NB4 (cell line): ENCODE data around the gene ABHD16B.

Experiments used
- DNase-seq: peaks from one replicate; pipeline ENCODE4 v3.0.0; 2010; ENCODE audit warnings: low read depth
- H3K4me3 ChIP-seq: one replicate; pipeline ENCODE4 v1.5.1; 2011; ENCODE audit warnings: mild to moderate bottlenecking, low read depth, low read length, moderate library complexity
- MYC ChIP-seq: IDR thresholded peaks from 2 replicates; pipeline ENCODE4 v1.6.1; 2011; ENCODE audit warnings: low read depth, low read length
- POLR2A ChIP-seq: IDR thresholded peaks from 2 replicates; pipeline ENCODE4 v1.6.1; 2011; ENCODE audit warnings: mild to moderate bottlenecking; ENCODE audit not compliant: insufficient read length; ENCODE audit errors: extremely low read depth
- TF ChIP-seq, protein P1 (sequence below): IDR thresholded peaks from 2 replicates; pipeline ENCODE4 v1.6.1; 2011; ENCODE audit warnings: low read depth, low read length
- TF ChIP-seq, protein P2 (sequence below): IDR thresholded peaks from one replicate; pipeline ENCODE4 v1.5.1; 2012; ENCODE audit warnings: low read depth, low read length

Gene ABHD16B

DNA sequence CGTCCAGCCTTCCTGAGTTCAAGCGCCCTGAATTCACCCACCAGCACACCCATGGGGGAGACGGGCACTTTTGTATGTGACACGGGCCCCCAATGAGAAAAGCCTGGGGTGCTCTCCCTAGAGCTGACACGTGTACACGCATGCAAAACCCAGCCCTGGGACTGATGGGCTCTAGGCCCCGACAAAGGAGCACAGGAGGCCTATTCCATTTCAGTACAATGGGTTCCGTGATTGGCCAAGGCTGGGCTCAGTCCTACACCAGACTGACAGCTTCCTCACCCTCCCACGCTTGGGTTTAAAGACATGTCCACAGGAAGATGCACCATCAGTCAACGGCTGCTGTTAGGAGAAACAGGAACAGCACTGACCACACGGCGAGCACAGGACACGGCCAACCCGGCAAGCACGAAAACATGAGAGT is 39.0 kb upstream of the ABHD16B start:
- TF ChIP-seq, protein P1, sequence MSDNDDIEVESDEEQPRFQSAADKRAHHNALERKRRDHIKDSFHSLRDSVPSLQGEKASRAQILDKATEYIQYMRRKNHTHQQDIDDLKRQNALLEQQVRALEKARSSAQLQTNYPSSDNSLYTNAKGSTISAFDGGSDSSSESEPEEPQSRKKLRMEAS: peak; percentile 93
- TF ChIP-seq MYC: peak; percentile 90
- TF ChIP-seq, protein P2, sequence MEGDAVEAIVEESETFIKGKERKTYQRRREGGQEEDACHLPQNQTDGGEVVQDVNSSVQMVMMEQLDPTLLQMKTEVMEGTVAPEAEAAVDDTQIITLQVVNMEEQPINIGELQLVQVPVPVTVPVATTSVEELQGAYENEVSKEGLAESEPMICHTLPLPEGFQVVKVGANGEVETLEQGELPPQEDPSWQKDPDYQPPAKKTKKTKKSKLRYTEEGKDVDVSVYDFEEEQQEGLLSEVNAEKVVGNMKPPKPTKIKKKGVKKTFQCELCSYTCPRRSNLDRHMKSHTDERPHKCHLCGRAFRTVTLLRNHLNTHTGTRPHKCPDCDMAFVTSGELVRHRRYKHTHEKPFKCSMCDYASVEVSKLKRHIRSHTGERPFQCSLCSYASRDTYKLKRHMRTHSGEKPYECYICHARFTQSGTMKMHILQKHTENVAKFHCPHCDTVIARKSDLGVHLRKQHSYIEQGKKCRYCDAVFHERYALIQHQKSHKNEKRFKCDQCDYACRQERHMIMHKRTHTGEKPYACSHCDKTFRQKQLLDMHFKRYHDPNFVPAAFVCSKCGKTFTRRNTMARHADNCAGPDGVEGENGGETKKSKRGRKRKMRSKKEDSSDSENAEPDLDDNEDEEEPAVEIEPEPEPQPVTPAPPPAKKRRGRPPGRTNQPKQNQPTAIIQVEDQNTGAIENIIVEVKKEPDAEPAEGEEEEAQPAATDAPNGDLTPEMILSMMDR: no peak
- peak; percentile 77 for TF ChIP-seq POLR2A
- H3K4me3 ChIP-seq: peak overlapping the region; percentile 54

GRCh38 chr20:63823691-63824311 is 37.5 kb upstream of the ABHD16B start:
- no peak for TF ChIP-seq POLR2A
- TF ChIP-seq, protein P1: 0 out of 2 replicates have a peak, but pooled peaks have one; percentile 3
- TF ChIP-seq, protein P2: no peak
- TF ChIP-seq MYC: no peak
- DNase-seq: no peak
- H3K4me3 ChIP-seq: no peak overlapping the region

More for the DNA sequence above, 39.0 kb upstream of the ABHD16B start:
- peak; percentile 99 for DNase-seq

- no peak overlapping the region for H3K4me3 ChIP-seq
- no peak for TF ChIP-seq POLR2A
- TF ChIP-seq, protein P1: no peak
- TF ChIP-seq MYC: no peak
- TF ChIP-seq, protein P2: no peak
- DNase-seq: peak; percentile 1
These were observed 35.8 kb upstream of the ABHD16B start for GRCh38 chr20:63825331-63826118.

- H3K4me3 ChIP-seq: no peak overlapping the region
- peak; percentile 0 for DNase-seq
- TF ChIP-seq, protein P2: no peak
- TF ChIP-seq MYC: no peak
- TF ChIP-seq, protein P1: no peak
- TF ChIP-seq POLR2A: no peak
These were observed 34.5 kb upstream of the ABHD16B start for GRCh38 chr20:63826753-63827152.

DNA sequence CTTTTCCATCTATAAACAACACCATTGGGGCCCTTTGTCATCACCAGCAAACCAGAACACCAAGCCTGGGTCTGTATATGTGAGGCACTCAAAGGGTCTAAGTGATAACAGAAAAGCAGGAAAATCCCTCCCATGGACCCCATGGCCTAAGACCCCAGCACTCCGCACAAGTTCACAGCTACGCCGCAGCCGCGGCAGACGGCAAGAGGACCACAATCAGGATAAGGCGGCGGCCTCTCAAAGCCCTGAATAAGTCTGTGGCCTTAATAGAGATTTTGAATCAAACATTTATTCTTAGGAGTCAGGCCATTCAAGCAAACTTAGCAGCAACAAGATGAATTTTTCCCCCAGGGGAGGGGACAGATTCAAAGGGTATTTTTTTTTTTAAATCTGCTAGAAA is 33.2 kb upstream of the ABHD16B start:
- TF ChIP-seq, protein P1: no peak
- TF ChIP-seq, protein P2: no peak
- TF ChIP-seq MYC (no peak), POLR2A (no peak)
- DNase-seq: no peak
- H3K4me3 ChIP-seq: no peak overlapping the region
